Measurements from ENCODE around the gene TUBB6. TPM values are rescaled to one million over a fixed set of nuclear protein-coding genes. Genes with fewer than 3 reads are reported as not detected.

The TUBB6 gene
- total and polyA plus RNA-seq, 12 donors = 61.9 to 602 (median 92.1) TPM

DNA sequence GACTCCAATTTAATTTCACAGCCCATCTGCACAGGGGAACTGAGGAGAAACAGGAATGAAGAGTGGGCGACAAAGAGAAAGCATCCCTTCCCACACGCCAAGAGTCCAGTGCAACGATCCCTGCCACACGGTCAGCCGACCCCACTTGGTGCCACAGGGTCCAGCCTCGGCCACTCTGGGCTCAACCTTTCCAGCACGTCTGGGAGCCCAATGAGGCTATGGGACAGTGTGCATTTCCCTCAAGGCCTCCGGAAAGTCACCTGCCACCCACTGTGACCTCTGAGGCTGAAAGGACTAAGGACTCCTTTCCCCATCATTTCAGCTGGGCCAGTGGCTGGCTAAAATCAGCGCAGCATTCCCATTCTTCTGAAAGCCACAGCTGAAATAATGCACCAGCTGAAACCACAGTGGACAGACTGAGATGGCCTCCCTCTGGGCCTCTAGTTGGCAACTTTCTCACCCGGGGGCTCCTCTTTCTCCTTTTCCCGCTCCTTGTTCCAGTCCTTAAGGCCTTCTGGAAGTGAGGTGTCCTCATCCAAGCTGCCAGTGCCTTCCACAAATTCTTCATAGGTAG is 21.2 kb downstream of the TUBB6 start:
- DNase-seq = no peak
- 81 to 85% methylated on average over 11 of the region's 11 CpGs for WGBS, 2 donors
- peaks cover 0 to 93% (median 52%) of the 10 kb centered on the region in 9 donors for H3K36me3 ChIP-seq
- TF ChIP-seq, protein P1, sequence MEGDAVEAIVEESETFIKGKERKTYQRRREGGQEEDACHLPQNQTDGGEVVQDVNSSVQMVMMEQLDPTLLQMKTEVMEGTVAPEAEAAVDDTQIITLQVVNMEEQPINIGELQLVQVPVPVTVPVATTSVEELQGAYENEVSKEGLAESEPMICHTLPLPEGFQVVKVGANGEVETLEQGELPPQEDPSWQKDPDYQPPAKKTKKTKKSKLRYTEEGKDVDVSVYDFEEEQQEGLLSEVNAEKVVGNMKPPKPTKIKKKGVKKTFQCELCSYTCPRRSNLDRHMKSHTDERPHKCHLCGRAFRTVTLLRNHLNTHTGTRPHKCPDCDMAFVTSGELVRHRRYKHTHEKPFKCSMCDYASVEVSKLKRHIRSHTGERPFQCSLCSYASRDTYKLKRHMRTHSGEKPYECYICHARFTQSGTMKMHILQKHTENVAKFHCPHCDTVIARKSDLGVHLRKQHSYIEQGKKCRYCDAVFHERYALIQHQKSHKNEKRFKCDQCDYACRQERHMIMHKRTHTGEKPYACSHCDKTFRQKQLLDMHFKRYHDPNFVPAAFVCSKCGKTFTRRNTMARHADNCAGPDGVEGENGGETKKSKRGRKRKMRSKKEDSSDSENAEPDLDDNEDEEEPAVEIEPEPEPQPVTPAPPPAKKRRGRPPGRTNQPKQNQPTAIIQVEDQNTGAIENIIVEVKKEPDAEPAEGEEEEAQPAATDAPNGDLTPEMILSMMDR (IDR thresholded peaks at IDR 0.05) = no peak
- H3K27ac ChIP-seq = peak overlapping the region in 2 of 10 donors; percentile 20 to 73
- intact Hi-C loops (cut with DNase I) = loop anchor here in 3 of 10 donors (5.0 kb wide), 2 partner anchors 33 to 43 kb away; no protein-coding TSS in a partner anchor
- no peak for ATAC-seq
- H3K27me3 ChIP-seq = no peaks in the 10 kb centered on the region
- H3K4me1 ChIP-seq = peaks cover 2 to 38% (median 28%) of the 10 kb centered on the region in 9 donors
- H3K4me3 ChIP-seq = no peak overlapping the region
- H3K9me3 ChIP-seq = no peaks in the 10 kb centered on the region

DNA sequence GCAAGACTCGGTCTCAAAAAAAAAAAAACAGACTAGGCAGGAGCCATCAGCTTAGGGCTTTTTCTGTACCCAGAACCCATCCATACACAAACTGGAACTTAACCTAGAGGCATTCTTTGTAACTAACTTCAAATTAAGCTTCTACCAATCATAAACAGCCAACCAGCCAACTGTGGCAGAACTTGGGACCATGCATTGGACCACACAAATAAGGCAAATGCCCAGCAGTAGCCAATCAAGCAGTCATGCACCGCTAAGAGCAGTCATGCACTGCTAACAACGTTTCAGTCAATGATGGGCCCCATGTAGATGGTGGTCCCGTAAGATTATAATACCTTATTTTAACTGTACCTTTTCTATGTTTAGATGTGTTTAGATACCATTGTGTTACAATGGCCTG is 22.7 kb downstream of the TUBB6 start:
- Histone ChIP-seq H3K4me1 (peaks cover 2 to 53% (median 38%) of the 10 kb centered on the region in 9 donors), H3K27ac (no peak overlapping the region), H3K4me3 (no peak overlapping the region), H3K36me3 (peaks cover 0 to 93% (median 44%) of the 10 kb centered on the region in 9 donors), H3K27me3 (no peaks in the 10 kb centered on the region), H3K9me3 (no peaks in the 10 kb centered on the region)
- WGBS, 2 donors = 86 to 87% methylated on average over 4 of the region's 4 CpGs
- DNase-seq (no peak), ATAC-seq (no peak)
- TF ChIP-seq, protein P1 (IDR thresholded peaks at IDR 0.05) = no peak
- intact Hi-C loops (cut with DNase I) = no loop called here

DNA sequence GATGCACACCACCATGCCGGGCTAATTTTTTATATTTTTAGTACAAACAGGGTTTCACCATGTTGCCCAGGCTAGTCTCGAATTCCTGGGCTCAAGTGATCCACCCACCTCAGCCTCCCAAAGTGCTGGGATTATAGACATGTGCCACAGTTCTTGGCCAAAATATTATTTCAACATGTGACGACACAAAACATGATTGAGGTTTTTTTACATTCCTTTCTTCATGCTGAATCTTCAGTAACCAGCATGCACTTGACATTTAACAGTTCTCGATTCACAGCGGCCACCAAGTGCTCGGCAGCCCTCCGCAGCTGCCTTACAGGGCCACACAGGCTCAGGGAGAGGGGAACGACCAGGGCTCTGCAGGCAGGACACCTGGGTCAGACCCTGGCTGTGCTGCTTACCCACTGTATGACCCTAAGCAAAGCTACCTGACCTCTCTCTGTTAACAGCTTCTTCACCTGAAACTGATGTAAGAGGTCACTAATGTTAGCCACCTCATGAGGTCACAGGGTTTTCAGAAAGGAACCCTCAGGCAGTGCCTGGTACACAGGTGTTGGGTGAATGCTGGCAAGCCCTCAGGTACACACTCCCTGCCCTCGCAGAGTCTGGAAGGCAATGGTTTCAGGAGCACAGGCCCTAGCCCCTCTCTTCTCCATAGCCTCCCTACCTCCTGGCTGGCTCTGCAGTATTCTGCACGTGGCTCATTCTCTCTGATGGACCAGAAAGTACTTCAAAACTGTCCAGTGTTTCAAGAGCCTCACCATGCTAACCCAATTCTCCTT is 25.7 kb downstream of the TUBB6 start:
- DNase-seq = no peak
- 57 to 72% methylated on average over 10 of the region's 10 CpGs for WGBS, 2 donors
- Histone ChIP-seq H3K27ac (peak overlapping the region in 6 of 10 donors; percentile 4 to 47 (median 16)), H3K4me1 (peaks cover 0 to 54% (median 38%) of the 10 kb centered on the region in 9 donors), H3K9me3 (no peaks in the 10 kb centered on the region), H3K27me3 (no peaks in the 10 kb centered on the region), H3K36me3 (peaks cover 0 to 93% (median 48%) of the 10 kb centered on the region in 9 donors), H3K4me3 (no peak overlapping the region)
- peak in 5 of 8 donors; percentile 4 to 40 (median 16) for ATAC-seq
- TF ChIP-seq, protein P1 (IDR thresholded peaks at IDR 0.05) = no peak
- intact Hi-C loops (cut with DNase I) = no loop called here

DNA sequence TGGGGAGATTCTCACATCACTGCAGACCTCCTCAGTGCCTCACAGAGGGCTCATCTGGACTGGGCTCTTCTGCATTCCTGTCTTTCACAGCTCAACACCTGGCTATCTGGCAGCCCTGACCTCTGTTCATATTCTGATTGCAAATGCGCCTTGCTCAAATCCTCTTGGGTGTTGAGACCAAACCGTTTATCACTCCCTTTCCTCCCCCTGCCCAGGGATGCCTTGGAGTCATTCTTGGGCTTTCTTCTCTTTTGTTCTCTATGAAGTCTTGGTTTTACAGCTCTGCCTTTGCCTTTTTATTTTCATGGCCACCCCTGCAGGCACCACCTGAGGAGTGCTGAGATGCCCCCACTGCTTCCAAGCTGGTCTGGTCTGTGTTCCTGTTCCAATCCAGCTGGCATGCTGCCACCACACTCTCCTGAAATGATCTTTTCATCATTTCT is 26.3 kb downstream of the TUBB6 start:
- Histone ChIP-seq H3K4me1 (peaks cover 0 to 58% (median 35%) of the 10 kb centered on the region in 9 donors), H3K9me3 (no peaks in the 10 kb centered on the region), H3K4me3 (no peak overlapping the region), H3K36me3 (peaks cover 0 to 93% (median 43%) of the 10 kb centered on the region in 9 donors), H3K27me3 (no peaks in the 10 kb centered on the region), H3K27ac (peak overlapping the region in 6 of 10 donors; percentile 0 to 47 (median 20))
- ATAC-seq (peak in 6 of 8 donors; percentile 5 to 39 (median 28)), DNase-seq (peak in 1 of 2 donors; percentile 35)
- TF ChIP-seq, protein P1 (IDR thresholded peaks at IDR 0.05) = no peak
- intact Hi-C loops (cut with DNase I) = no loop called here
- 14 to 38% methylated on average over 2 of the region's 2 CpGs for WGBS, 2 donors

Measured in heart right ventricle (tissue), 16 donors.